Neuronal stem cell (in vitro differentiated cells): Measurements from ENCODE around the gene PSEN2.

Experiments
- DNase-seq: peaks from one replicate; pipeline ENCODE4 v3.0.0-alpha.2; 2013; ENCODE audit warnings: low spot score
- H2AFZ ChIP-seq: one replicate; pipeline ENCODE4 v1.6.1; 2013; ENCODE audit warnings: mild to moderate bottlenecking, low read length, inconsistent platforms
- H2AK5ac ChIP-seq: 2 replicates; pipeline ENCODE4 v1.6.1; 2013; ENCODE audit warnings: low read depth, mild to moderate bottlenecking, inconsistent platforms, low read length, moderate library complexity, mixed read lengths
- H2BK120ac ChIP-seq: 2 replicates; pipeline ENCODE4 v1.6.1; 2013; ENCODE audit warnings: low read depth, mild to moderate bottlenecking, inconsistent platforms, low read length, moderate library complexity, mixed read lengths
- H2BK12ac ChIP-seq: one replicate; pipeline ENCODE4 v1.6.1; 2013; ENCODE audit warnings: low read length, inconsistent platforms
- H2BK15ac ChIP-seq: 2 replicates; pipeline ENCODE4 v1.6.1; 2013; ENCODE audit warnings: mild to moderate bottlenecking, low read length, inconsistent platforms, mixed read lengths
- H2BK5ac ChIP-seq: one replicate; pipeline ENCODE4 v1.6.1; 2013; ENCODE audit warnings: inconsistent platforms, mild to moderate bottlenecking, low read length, moderate library complexity
- H3K14ac ChIP-seq: one replicate; pipeline ENCODE4 v1.6.1; 2013; ENCODE audit warnings: low read length, inconsistent platforms
- H3K18ac ChIP-seq: 2 replicates; pipeline ENCODE4 v1.6.1; 2013; ENCODE audit warnings: low read length, inconsistent platforms
- H3K23ac ChIP-seq: 2 replicates; pipeline ENCODE4 v1.6.1; 2013; ENCODE audit warnings: low read depth, mild to moderate bottlenecking, mixed read lengths, low read length, inconsistent platforms; ENCODE audit not compliant: poor library complexity
- H3K27ac ChIP-seq: replicated peaks from 3 replicates; pipeline ENCODE4 v1.5.1; 2013; ENCODE audit warnings: low read length, inconsistent platforms
- H3K27me3 ChIP-seq, 3 experiments: 2 replicates each; pipeline ENCODE4 v1.6.1; 2013; ENCODE audit warnings: low read length in 3 of 3, mild to moderate bottlenecking in 2 of 3, inconsistent platforms in 1 of 3, low read depth in 1 of 3, mixed read lengths in 1 of 3, moderate library complexity in 1 of 3; ENCODE audit not compliant: control insufficient read depth in 3 of 3, insufficient read depth in 3 of 3
- H3K36me3 ChIP-seq, 2 donors: replicated peaks in 1 of 2; 2 replicates each; pipeline ENCODE4 v1.6.1; 2013; ENCODE audit warnings: low read length in 2 of 2; ENCODE audit not compliant: control insufficient read depth in 2 of 2, insufficient read depth in 2 of 2
- H3K4ac ChIP-seq: 2 replicates; pipeline ENCODE4 v1.6.1; 2013; ENCODE audit warnings: inconsistent platforms, mild to moderate bottlenecking, low read length, moderate library complexity
- H3K4me1 ChIP-seq, 2 donors: 1 replicate in 1 of 2; 2 replicates in 1 of 2; pipeline ENCODE4 v1.6.1; 2013; ENCODE audit warnings: low read length in 2 of 2, low read depth in 1 of 2; ENCODE audit not compliant: control insufficient read depth in 2 of 2, insufficient read depth in 1 of 2
- H3K4me2 ChIP-seq: one replicate; pipeline ENCODE4 v1.6.1; 2013; ENCODE audit warnings: mild to moderate bottlenecking, low read length, inconsistent platforms; ENCODE audit not compliant: insufficient read depth, poor library complexity, severe bottlenecking
- H3K4me3 ChIP-seq, 2 donors: 2 replicates each; pipeline ENCODE4 v1.5.1; 2013; ENCODE audit warnings: low read length in 2 of 2, mild to moderate bottlenecking in 2 of 2, inconsistent platforms in 1 of 2, moderate library complexity in 1 of 2
- H3K79me1 ChIP-seq: one replicate; pipeline ENCODE4 v1.6.1; 2013; ENCODE audit warnings: low read depth, mild to moderate bottlenecking, inconsistent platforms, low read length, moderate library complexity
- H3K9ac ChIP-seq: one replicate; pipeline ENCODE4 v1.6.1; 2013; ENCODE audit warnings: mild to moderate bottlenecking, low read depth, low read length, inconsistent platforms; ENCODE audit not compliant: poor library complexity
- H3K9me3 ChIP-seq, 2 donors: replicated peaks in 1 of 2; 2 replicates each; pipeline versions ENCODE3 to v1.6.1; 2013; ENCODE audit warnings: low read length in 2 of 2, mild to moderate bottlenecking in 2 of 2, inconsistent platforms in 1 of 2, low read depth in 1 of 2, mixed read lengths in 1 of 2, moderate library complexity in 1 of 2; ENCODE audit not compliant: control insufficient read depth in 2 of 2, insufficient read depth in 1 of 2
- H4K8ac ChIP-seq: one replicate; pipeline ENCODE4 v1.6.1; 2013; ENCODE audit warnings: low read depth, mild to moderate bottlenecking, inconsistent platforms, low read length, moderate library complexity
- H4K91ac ChIP-seq: one replicate; pipeline ENCODE4 v1.6.1; 2013; ENCODE audit warnings: low read length, low read depth, mild to moderate bottlenecking, inconsistent platforms; ENCODE audit not compliant: poor library complexity
- WGBS, 2 donors: extraction: QIAGEN DNeasy Blood & Tissue Kit; methylation state at CpG; one replicate each; pipeline ENCODE4 v1.1.7; 2013; ENCODE audit warnings: missing lambda C conversion rate in 2 of 2, mixed read lengths in 1 of 2; ENCODE audit not compliant: insufficient read length in 2 of 2, insufficient replicate concordance in 1 of 2; ENCODE audit errors: extremely low coverage in 2 of 2; 5-methylcytosine and 5-hydroxymethylcytosine counted together

PSEN2 gene

DNA sequence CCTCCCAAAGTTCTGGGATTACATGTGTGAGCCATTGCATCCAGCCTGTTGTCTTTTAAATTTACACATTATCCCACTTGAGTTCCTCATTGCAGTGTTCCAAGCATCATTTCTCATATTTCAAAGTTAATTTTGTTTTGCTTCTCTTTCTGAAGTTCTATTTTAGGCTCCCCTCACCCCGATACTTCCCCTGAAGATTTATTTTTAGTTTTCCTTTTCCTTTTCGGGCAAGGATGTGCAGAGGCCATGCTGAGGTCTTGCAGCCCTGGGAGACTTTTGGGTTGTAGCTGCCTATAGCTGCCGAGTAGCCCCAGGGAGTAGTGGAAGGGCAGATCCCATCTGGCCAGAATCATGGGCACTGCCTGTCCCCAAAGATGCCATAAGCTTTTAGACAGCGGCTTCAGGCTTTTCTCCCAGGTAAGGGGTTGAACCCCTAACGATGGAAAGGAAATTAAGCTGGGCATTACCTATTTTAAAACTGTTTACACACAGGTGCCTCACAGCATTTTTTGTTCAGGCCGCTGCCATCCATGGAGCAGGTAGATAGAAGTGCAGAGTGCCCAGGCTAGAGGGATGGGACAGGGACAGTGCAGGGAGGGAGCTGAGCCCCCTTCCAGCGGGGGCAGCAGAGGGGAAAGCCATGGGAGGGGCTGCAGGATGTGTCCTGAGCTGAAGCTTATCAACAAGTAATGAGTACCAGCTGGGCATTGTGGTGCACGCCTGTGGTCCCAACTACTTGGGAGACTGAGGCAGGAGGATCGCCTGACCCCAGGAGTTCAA is 15.9 kb downstream of the PSEN2 start:
- Histone ChIP-seq H3K27me3 (no peaks in the 10 kb centered on the region), H4K8ac (no peak overlapping the region), H2AFZ (no peak overlapping the region), H3K4ac (no peak overlapping the region), H3K4me3 (no peak overlapping the region), H2BK15ac (no peak overlapping the region), H2AK5ac (no peak overlapping the region), H2BK12ac (no peak overlapping the region), H3K4me1 (peaks cover 0 to 1% of the 10 kb centered on the region in 2 donors), H3K79me1 (peaks cover 2% of the 10 kb centered on the region), H2BK5ac (no peak overlapping the region), H4K91ac (no peak overlapping the region), H3K14ac (no peak overlapping the region), H3K9me3 (no peaks in the 10 kb centered on the region), H3K9ac (no peak overlapping the region), H3K4me2 (no peak overlapping the region), H3K36me3 (peaks cover 28 to 61% of the 10 kb centered on the region in 2 donors), H3K18ac (no peak overlapping the region), H2BK120ac (no peak overlapping the region), H3K27ac (no peak overlapping the region), H3K23ac (no peak overlapping the region)
- no peak for DNase-seq
- WGBS, 2 donors, result no CpG with 5 or more reads among the region's 9 CpGs

DNA sequence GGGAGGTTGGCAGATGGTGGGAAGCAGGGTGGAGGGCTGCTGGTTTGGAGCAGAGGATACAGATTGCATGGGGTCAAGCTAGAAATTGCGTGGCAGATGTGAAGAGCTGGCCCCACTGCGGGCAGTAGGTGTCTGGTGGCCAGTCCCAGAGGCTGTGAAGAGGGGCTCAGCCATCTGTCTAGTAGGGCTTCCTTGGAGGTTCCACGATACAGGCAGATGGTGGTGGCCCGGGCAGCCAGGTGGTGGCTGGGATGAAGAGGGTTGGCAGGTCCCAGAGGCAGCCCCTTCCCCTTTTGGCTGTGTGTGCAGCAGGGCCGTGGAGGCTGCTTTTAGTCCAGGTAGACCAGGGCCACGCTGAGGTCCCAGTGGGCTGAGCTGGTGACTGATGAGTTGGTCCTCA is 16.6 kb downstream of the PSEN2 start:
- H3K4ac ChIP-seq, result no peak overlapping the region
- H3K9ac ChIP-seq, result no peak overlapping the region
- H2AFZ ChIP-seq, result no peak overlapping the region
- no peak overlapping the region for H2AK5ac ChIP-seq
- H4K91ac ChIP-seq, result no peak overlapping the region
- no peak overlapping the region for H2BK15ac ChIP-seq
- H3K4me3 ChIP-seq, result no peak overlapping the region
- no peaks in the 10 kb centered on the region for H3K27me3 ChIP-seq
- H3K14ac ChIP-seq, result no peak overlapping the region
- H3K79me1 ChIP-seq, result no peaks in the 10 kb centered on the region
- H3K4me1 ChIP-seq, result peaks cover 0 to 1% of the 10 kb centered on the region in 2 donors
- DNase-seq, result no peak
- no peak overlapping the region for H3K4me2 ChIP-seq
- H3K27ac ChIP-seq, result no peak overlapping the region
- no peaks in the 10 kb centered on the region for H3K9me3 ChIP-seq
- H3K23ac ChIP-seq, result no peak overlapping the region
- no CpG with 5 or more reads among the region's 6 CpGs for WGBS, 2 donors
- peaks cover 28 to 61% of the 10 kb centered on the region in 2 donors for H3K36me3 ChIP-seq
- H3K18ac ChIP-seq, result peak overlapping the region; percentile 35
- no peak overlapping the region for H2BK120ac ChIP-seq
- no peak overlapping the region for H2BK5ac ChIP-seq
- no peak overlapping the region for H4K8ac ChIP-seq
- H2BK12ac ChIP-seq, result no peak overlapping the region

DNA sequence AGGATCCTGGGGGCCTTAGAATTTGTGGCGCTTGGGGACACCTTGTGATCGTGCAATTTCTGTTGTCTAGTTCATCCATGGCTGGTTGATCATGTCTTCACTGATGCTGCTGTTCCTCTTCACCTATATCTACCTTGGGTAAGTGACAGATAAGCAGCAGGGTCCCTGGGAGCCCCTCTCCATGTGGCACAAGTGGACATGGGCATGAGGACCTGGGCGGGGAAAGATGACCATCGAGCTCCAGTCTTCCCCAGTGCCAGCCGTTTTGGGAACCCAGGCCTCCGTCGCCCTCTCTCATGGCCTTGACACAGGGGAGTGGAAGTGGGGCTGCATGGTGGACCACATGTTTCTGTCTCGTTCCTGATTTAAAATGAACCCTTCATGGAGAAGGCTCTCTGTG is 17.6 kb downstream of the PSEN2 start:
- H3K23ac ChIP-seq, result no peak overlapping the region
- H3K4me2 ChIP-seq, result no peak overlapping the region
- no peak overlapping the region for H3K14ac ChIP-seq
- no peak overlapping the region for H2BK5ac ChIP-seq
- H3K4me3 ChIP-seq, result no peak overlapping the region
- peaks cover 31 to 59% of the 10 kb centered on the region in 2 donors for H3K36me3 ChIP-seq
- H3K9ac ChIP-seq, result no peak overlapping the region
- H2BK15ac ChIP-seq, result no peak overlapping the region
- no peak overlapping the region for H2BK120ac ChIP-seq
- no peak overlapping the region for H2BK12ac ChIP-seq
- no peaks in the 10 kb centered on the region for H3K79me1 ChIP-seq
- peaks cover 0 to 1% of the 10 kb centered on the region in 2 donors for H3K4me1 ChIP-seq
- H3K18ac ChIP-seq, result no peak overlapping the region
- no peaks in the 10 kb centered on the region for H3K27me3 ChIP-seq
- H4K91ac ChIP-seq, result no peak overlapping the region
- H3K27ac ChIP-seq, result no peak overlapping the region
- H4K8ac ChIP-seq, result no peak overlapping the region
- H2AK5ac ChIP-seq, result no peak overlapping the region
- no peaks in the 10 kb centered on the region for H3K9me3 ChIP-seq
- DNase-seq, result no peak
- H2AFZ ChIP-seq, result no peak overlapping the region
- no CpG with 5 or more reads among the region's 8 CpGs for WGBS, 2 donors
- H3K4ac ChIP-seq, result no peak overlapping the region

DNA sequence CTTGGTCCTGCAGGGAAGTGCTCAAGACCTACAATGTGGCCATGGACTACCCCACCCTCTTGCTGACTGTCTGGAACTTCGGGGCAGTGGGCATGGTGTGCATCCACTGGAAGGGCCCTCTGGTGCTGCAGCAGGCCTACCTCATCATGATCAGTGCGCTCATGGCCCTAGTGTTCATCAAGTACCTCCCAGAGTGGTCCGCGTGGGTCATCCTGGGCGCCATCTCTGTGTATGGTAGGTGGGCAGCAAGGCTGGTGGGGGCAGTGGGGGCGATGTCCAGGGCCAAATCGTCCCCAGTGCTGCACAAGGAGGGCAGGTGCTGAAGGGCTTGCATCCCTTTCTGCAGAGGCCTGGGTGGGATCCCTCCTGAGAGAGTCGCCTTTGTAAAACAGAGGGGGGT is 18.4 kb downstream of the PSEN2 start:
- no peak overlapping the region for H4K91ac ChIP-seq
- peak overlapping the region in 1 of 2 donors; percentile 31 for H3K4me3 ChIP-seq
- H2AK5ac ChIP-seq, result no peak overlapping the region
- H3K4ac ChIP-seq, result no peak overlapping the region
- peaks cover 0 to 1% of the 10 kb centered on the region in 2 donors for H3K4me1 ChIP-seq
- H3K4me2 ChIP-seq, result no peak overlapping the region
- H3K9me3 ChIP-seq, result no peaks in the 10 kb centered on the region
- no peak overlapping the region for H3K14ac ChIP-seq
- H2AFZ ChIP-seq, result no peak overlapping the region
- H4K8ac ChIP-seq, result peak overlapping the region; percentile 72
- WGBS, 2 donors, result no CpG with 5 or more reads among the region's 8 CpGs
- H3K9ac ChIP-seq, result peak overlapping the region; percentile 54
- no peak overlapping the region for H2BK120ac ChIP-seq
- peak overlapping the region; percentile 69 for H3K23ac ChIP-seq
- H2BK15ac ChIP-seq, result no peak overlapping the region
- no peaks in the 10 kb centered on the region for H3K27me3 ChIP-seq
- no peak overlapping the region for H3K27ac ChIP-seq
- H3K18ac ChIP-seq, result no peak overlapping the region
- H3K36me3 ChIP-seq, result peaks cover 31 to 54% of the 10 kb centered on the region in 2 donors
- no peak overlapping the region for H2BK12ac ChIP-seq
- no peak overlapping the region for H2BK5ac ChIP-seq
- no peaks in the 10 kb centered on the region for H3K79me1 ChIP-seq
- no peak for DNase-seq
